T1000 (cell line): ENCODE results near the gene PACSIN3.
A peak's percentile ranks its signal among the peaks of the same experiment; 100 is the strongest.
"Not testable (repeated sequence)": the region's sequence is repeated elsewhere in the genome, so short reads cannot be mapped to it uniquely, and the experiment has no call there.

Experiments used
- DNase-seq: peaks from one replicate; lab custom pipeline; 2025; ENCODE audit warnings: mixed read lengths; lab: John Stamatoyannopoulos, UW

PACSIN3 gene

GRCh38 chr11:47186076-47186699, at the start of gene PACSIN3:
PACSIN3 (minus strand) TSS chr11:47186434; CDS start chr11:47182727, 3,707 bp downstream.
- no peak for DNase-seq

GRCh38 chr11:47235163-47235562, 48.9 kb upstream of the PACSIN3 start:
- no peak for DNase-seq

GRCh38 chr11:47234669-47235100, 48.5 kb upstream of the PACSIN3 start:
- no peak for DNase-seq

- DNase-seq = peak; percentile 53
These were observed 47.9 kb upstream of the PACSIN3 start for GRCh38 chr11:47233989-47234668.

- DNase-seq = no peak
These were observed 46.8 kb upstream of the PACSIN3 start for GRCh38 chr11:47233051-47233450.

GRCh38 chr11:47229161-47229560, 42.9 kb upstream of the PACSIN3 start:
- no peak for DNase-seq

- DNase-seq = no peak
These were observed 39.5 kb upstream of the PACSIN3 start for GRCh38 chr11:47225552-47226400.

GRCh38 chr11:47222696-47223095, 36.5 kb upstream of the PACSIN3 start:
- no peak for DNase-seq

GRCh38 chr11:47220401-47220821, 34.2 kb upstream of the PACSIN3 start:
- DNase-seq = no peak

- DNase-seq = peak; percentile 57
These were observed 30.0 kb upstream of the PACSIN3 start for GRCh38 chr11:47216121-47216798.

GRCh38 chr11:47215366-47215910, 29.2 kb upstream of the PACSIN3 start:
- no peak for DNase-seq

- peak; percentile 27 for DNase-seq
These were observed 27.8 kb upstream of the PACSIN3 start for GRCh38 chr11:47213950-47214565.

GRCh38 chr11:47212938-47213337, 26.7 kb upstream of the PACSIN3 start:
- DNase-seq = no peak

GRCh38 chr11:47208628-47209027, 22.4 kb upstream of the PACSIN3 start:
- no peak for DNase-seq

- DNase-seq = not testable (repeated sequence)
These were observed 21.8 kb upstream of the PACSIN3 start for GRCh38 chr11:47208008-47208552.

- no peak for DNase-seq
These were observed 21.2 kb upstream of the PACSIN3 start for GRCh38 chr11:47207459-47207858.

GRCh38 chr11:47206577-47206976, 20.3 kb upstream of the PACSIN3 start:
- not testable (repeated sequence) for DNase-seq

- no peak for DNase-seq
These were observed 18.4 kb upstream of the PACSIN3 start for GRCh38 chr11:47204637-47204989.

- DNase-seq = no peak
These were observed 16.3 kb upstream of the PACSIN3 start for GRCh38 chr11:47202576-47202975.

- DNase-seq = no peak
These were observed 14.8 kb upstream of the PACSIN3 start for GRCh38 chr11:47201015-47201414.

- DNase-seq = not testable (repeated sequence)
These were observed 11.9 kb upstream of the PACSIN3 start for GRCh38 chr11:47198161-47198560.
